Suprapubic skin (tissue), 4 donors: Measurements from ENCODE around the gene ADGRG1.

Source experiments
- EP300 ChIP-seq: sonication (generic); formaldehyde crosslinking; IDR thresholded peaks from one replicate; pipeline ENCODE4 v1.6.1; 2017; ENCODE audit warnings: antibody characterized with exemption
- POLR2A ChIP-seq, 2 donors: fragments of 450-650 bp; IDR thresholded peaks; one replicate each; pipeline ENCODE4 v1.6.1; 2017; ENCODE audit warnings: antibody characterized with exemption in 2 of 2, mild to moderate bottlenecking in 2 of 2, moderate library complexity in 2 of 2
- POLR2AphosphoS5 ChIP-seq, 3 donors: sonication (generic); formaldehyde crosslinking; IDR thresholded peaks; one replicate each; pipeline ENCODE4 v1.6.1; 2017; ENCODE audit warnings: antibody characterized with exemption in 3 of 3
- TF ChIP-seq, protein P1 (sequence below), 2 donors: fragments of 200-600 bp in 1 of 2; fragments of 450-650 bp in 1 of 2; sonication (generic) in 1 of 2; IDR thresholded peaks; one replicate each; pipeline ENCODE4 v1.5.1; 2016 to 2019; ENCODE audit warnings: antibody characterized with exemption in 2 of 2, mild to moderate bottlenecking in 1 of 2, moderate library complexity in 1 of 2

DNA sequence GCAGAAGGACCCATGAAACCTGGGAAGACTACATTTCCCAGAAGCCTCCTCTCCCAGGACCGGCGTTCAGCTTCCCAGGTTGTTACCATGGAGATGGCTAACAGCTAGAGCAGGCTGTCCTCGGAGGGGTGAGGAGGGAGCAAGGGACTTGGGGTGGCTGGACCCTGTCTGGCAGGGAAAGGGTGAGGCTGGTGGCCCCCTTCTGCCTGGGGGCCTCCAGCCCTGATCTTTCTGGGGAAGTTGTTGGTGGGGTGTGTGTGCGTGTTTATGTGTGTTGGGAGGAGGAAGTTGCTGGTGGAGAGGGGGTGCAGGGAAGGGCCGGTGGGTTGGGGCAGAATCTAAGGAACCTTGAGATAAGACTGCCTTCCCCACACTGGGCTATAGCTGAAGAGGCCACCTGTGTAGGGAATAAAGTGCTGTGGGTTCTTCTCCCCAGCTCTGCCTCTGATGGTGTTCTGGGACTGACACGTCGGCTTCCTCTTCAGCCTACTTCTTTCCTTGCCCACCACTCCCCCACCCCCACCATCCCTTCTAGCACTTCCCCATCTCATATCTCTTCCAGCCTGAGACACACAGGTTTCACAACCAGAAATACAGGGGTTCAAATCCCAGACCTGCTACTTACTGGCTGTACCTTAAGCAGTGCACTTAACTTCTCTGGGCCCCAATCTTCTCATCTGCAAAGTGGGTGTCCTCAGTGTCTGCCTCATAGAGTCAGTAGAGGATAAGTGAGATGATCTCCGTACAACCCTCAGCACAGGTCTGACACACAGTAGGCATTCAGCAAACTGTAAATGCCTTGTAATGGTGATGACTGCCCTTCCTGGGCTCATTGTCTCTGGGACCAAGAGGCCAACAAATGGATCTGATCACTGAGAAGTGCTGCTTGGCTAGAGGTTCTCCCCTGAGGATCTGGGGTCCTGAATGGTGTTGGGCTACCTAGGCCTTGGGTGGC, 66.6 kb downstream of the ADGRG1 start, which contains the start of gene DRC7:
- TF ChIP-seq POLR2A (IDR thresholded peaks at IDR 0.05) (no peak), EP300 (no peak), POLR2AphosphoS5 (IDR thresholded peaks at IDR 0.05) (no peak)
- TF ChIP-seq, protein P1, sequence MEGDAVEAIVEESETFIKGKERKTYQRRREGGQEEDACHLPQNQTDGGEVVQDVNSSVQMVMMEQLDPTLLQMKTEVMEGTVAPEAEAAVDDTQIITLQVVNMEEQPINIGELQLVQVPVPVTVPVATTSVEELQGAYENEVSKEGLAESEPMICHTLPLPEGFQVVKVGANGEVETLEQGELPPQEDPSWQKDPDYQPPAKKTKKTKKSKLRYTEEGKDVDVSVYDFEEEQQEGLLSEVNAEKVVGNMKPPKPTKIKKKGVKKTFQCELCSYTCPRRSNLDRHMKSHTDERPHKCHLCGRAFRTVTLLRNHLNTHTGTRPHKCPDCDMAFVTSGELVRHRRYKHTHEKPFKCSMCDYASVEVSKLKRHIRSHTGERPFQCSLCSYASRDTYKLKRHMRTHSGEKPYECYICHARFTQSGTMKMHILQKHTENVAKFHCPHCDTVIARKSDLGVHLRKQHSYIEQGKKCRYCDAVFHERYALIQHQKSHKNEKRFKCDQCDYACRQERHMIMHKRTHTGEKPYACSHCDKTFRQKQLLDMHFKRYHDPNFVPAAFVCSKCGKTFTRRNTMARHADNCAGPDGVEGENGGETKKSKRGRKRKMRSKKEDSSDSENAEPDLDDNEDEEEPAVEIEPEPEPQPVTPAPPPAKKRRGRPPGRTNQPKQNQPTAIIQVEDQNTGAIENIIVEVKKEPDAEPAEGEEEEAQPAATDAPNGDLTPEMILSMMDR (IDR thresholded peaks at IDR 0.05) = no peak
